ENCODE results near the gene GPR55.

DNA sequence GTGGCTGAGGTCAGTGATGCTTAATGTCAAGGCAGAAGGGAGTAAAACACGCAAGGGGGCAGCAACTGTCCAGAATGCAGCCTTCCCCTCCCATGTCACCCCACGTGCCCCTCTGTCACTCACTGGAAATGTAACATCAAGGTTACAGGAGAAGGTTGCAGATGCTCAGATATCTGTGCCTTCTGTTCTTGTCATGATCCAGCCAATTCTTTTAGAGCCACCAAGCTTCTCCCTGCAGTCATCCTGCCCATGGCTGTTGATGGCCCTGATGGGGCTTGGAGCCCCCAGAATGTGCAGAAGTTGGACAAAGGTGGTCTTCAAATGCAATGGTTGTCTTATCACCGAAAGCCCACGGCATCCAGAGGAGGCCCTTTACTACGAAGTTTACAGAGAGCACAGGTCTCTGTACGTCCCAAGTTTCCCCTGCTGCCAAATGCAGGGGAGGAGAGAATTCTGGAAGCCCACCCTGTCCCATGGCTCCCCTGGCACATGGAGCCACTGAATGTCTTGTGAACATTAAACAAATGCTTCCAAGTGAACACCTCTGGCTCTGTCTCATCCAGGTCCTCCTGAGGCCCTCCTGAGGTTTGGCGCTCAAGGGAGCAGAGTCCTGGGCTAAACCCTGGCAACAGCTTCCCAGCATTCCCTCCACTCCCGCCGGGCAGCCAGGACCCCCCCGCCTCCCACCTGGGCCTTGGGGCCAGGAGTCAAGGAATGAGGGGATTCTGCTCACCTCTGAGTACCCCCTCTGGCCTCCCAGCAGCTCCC lies 4.5 kb upstream of the GPR55 start:
- TF ChIP-seq, protein P1, sequence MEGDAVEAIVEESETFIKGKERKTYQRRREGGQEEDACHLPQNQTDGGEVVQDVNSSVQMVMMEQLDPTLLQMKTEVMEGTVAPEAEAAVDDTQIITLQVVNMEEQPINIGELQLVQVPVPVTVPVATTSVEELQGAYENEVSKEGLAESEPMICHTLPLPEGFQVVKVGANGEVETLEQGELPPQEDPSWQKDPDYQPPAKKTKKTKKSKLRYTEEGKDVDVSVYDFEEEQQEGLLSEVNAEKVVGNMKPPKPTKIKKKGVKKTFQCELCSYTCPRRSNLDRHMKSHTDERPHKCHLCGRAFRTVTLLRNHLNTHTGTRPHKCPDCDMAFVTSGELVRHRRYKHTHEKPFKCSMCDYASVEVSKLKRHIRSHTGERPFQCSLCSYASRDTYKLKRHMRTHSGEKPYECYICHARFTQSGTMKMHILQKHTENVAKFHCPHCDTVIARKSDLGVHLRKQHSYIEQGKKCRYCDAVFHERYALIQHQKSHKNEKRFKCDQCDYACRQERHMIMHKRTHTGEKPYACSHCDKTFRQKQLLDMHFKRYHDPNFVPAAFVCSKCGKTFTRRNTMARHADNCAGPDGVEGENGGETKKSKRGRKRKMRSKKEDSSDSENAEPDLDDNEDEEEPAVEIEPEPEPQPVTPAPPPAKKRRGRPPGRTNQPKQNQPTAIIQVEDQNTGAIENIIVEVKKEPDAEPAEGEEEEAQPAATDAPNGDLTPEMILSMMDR (IDR thresholded peaks at IDR 0.05; ENCODE audit: low read length), result no peak
- TF ChIP-seq EZH2 (IDR thresholded peaks at IDR 0.05; ENCODE audit: borderline replicate concordance, low read length), result no peak
